NCI-H2107 (cell line): ENCODE data around the gene RARS1.
"Not testable (repeated sequence)": the region's sequence is repeated elsewhere in the genome, so short reads cannot be mapped to it uniquely, and the experiment has no call there.

Experiments used
- DNase-seq: peaks from one replicate; lab custom pipeline; 2025; lab: John Stamatoyannopoulos, UW

The RARS1 gene

GRCh38 chr5:168481330-168481788 is 4.9 kb upstream of the RARS1 start:
- DNase-seq, result no peak

- DNase-seq, result no peak
Measured at GRCh38 chr5:168482361-168482760, 3.9 kb upstream of the RARS1 start.

- DNase-seq, result no peak
Measured at GRCh38 chr5:168489059-168489458, 2.8 kb downstream of the RARS1 start.

- no peak for DNase-seq
Measured at GRCh38 chr5:168494057-168494555, 7.8 kb downstream of the RARS1 start.

- DNase-seq, result no peak
Measured at GRCh38 chr5:168502563-168503237, 16.4 kb downstream of the RARS1 start.

GRCh38 chr5:168513861-168514428 is 27.7 kb downstream of the RARS1 start:
- DNase-seq, result no peak

GRCh38 chr5:168525856-168526255 is 39.6 kb downstream of the RARS1 start:
- no peak for DNase-seq

GRCh38 chr5:168527756-168528295 is 41.6 kb downstream of the RARS1 start:
- DNase-seq, result no peak

GRCh38 chr5:168528521-168529373 is 42.5 kb downstream of the RARS1 start, which contains the start of gene FBLL1:
TSS of gene FBLL1 (plus strand) at chr5:168529305. CDS start at chr5:168529505, 200 bp downstream.
- DNase-seq, result no peak

- DNase-seq, result no peak
Measured at GRCh38 chr5:168529374-168530234, 43.3 kb downstream of the RARS1 start.

GRCh38 chr5:168530621-168531150 is 44.4 kb downstream of the RARS1 start:
- DNase-seq, result no peak

- DNase-seq, result no peak
Measured at GRCh38 chr5:168531191-168531590, 44.9 kb downstream of the RARS1 start.

- no peak for DNase-seq
Measured at GRCh38 chr5:168531987-168532864, 46.0 kb downstream of the RARS1 start.

- not testable (repeated sequence) for DNase-seq
Measured at GRCh38 chr5:168534351-168534750, 48.1 kb downstream of the RARS1 start.

- DNase-seq, result no peak
Measured at GRCh38 chr5:168537176-168537575, 50.9 kb downstream of the RARS1 start.

- no peak for DNase-seq
Measured at GRCh38 chr5:168549554-168549953, 63.3 kb downstream of the RARS1 start.

- DNase-seq, result no peak
Measured at GRCh38 chr5:168550656-168551055, 64.4 kb downstream of the RARS1 start.

GRCh38 chr5:168552146-168552545 is 65.9 kb downstream of the RARS1 start:
- DNase-seq, result no peak

- DNase-seq, result no peak
Measured at GRCh38 chr5:168553377-168554130, 67.3 kb downstream of the RARS1 start.
